SK-N-MC (cell line): ENCODE measurements around the gene B9D1.

ENCODE experiments used
- DNase-seq: peaks from one replicate; pipeline ENCODE4 v3.0.0-alpha.2; 2011; ENCODE audit warnings: low read depth, low spot score
- H3K27ac ChIP-seq: fragments of 200-600 bp; sonication (generic); 2 replicates; pipeline ENCODE4 v1.5.1; 2016; ENCODE audit warnings: mixed run types
- H3K36me3 ChIP-seq: fragments of 200-600 bp; sonication (generic); 2 replicates; pipeline ENCODE4 v1.6.1; 2017; ENCODE audit warnings: antibody characterized with exemption, low read length, mixed read lengths; ENCODE audit not compliant: insufficient read depth
- H3K4me3 ChIP-seq: fragments of 200-600 bp; sonication (generic); 2 replicates; pipeline ENCODE4 v1.5.1; 2016
- H3K9ac ChIP-seq: fragments of 200-600 bp; sonication (generic); 2 replicates; pipeline ENCODE4 v1.8.0; 2017; ENCODE audit warnings: mixed run types, mixed read lengths; ENCODE audit not compliant: insufficient read length
- H3K9me3 ChIP-seq: fragments of 200-600 bp; sonication (generic); 2 replicates; pipeline ENCODE4 v1.6.1; 2017; ENCODE audit warnings: low read depth, mild to moderate bottlenecking, antibody characterized with exemption, low read length, moderate library complexity, mixed read lengths
- EZH2 ChIP-seq: fragments of 200-600 bp; sonication (generic); IDR thresholded peaks from one replicate; pipeline ENCODE4 v1.6.1; 2017; ENCODE audit warnings: antibody characterized with exemption
- FOXP2 ChIP-seq: optimal IDR thresholded peaks from 2 replicates; pipeline ENCODE3; 2011; ENCODE audit warnings: mild to moderate bottlenecking, moderate library complexity; ENCODE audit not compliant: insufficient read depth; ENCODE audit errors: extremely low read length, control extremely low read depth
- POLR2AphosphoS5 ChIP-seq: IDR thresholded peaks from 2 replicates; pipeline ENCODE4 v1.6.1; 2012; ENCODE audit warnings: mild to moderate bottlenecking, low read depth, low read length, borderline replicate concordance

Gene B9D1

DNA sequence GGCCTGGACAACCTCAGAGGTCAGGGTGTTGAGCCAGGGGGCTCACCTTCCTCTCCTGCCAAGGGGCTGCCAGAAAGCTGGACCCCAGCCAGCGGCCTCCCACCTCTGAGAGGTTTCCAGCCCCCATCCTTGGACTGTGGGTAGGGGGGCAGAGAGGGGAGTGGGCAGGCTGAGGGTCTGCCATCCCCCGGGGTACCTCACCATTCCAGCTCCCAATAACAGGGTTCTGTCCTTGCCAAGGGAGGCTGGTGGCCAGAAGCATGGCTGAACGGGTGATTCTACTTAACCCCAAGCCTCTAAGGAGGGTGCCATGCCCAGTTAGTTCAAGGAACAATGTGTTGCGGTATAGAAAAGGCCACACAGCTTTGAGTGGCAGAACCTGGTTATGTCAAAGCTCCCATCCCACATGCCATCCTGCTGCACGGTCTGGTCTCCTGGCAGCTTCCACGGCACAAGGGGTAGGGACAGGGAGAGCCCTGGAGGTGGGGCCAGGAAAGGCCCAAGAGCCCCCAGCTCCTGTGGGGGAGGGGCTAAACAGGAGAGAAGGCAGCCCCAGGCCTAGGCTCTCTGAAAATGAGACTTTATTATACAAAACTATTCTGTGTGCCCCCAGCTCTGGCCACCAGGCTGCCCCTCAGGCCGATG lies 19.8 kb downstream of the B9D1 start:
- no peak for DNase-seq
- H3K9me3 ChIP-seq = no peaks in the 10 kb centered on the region
- H3K36me3 ChIP-seq = no peaks in the 10 kb centered on the region
- peak overlapping the region; percentile 25; the same call in 1 of the 2 replicates for H3K27ac ChIP-seq
- no peak overlapping the region for H3K9ac ChIP-seq
- no peak overlapping the region for H3K4me3 ChIP-seq
- no peak for TF ChIP-seq FOXP2
- TF ChIP-seq POLR2AphosphoS5 = no peak
- TF ChIP-seq EZH2 = no peak

DNA sequence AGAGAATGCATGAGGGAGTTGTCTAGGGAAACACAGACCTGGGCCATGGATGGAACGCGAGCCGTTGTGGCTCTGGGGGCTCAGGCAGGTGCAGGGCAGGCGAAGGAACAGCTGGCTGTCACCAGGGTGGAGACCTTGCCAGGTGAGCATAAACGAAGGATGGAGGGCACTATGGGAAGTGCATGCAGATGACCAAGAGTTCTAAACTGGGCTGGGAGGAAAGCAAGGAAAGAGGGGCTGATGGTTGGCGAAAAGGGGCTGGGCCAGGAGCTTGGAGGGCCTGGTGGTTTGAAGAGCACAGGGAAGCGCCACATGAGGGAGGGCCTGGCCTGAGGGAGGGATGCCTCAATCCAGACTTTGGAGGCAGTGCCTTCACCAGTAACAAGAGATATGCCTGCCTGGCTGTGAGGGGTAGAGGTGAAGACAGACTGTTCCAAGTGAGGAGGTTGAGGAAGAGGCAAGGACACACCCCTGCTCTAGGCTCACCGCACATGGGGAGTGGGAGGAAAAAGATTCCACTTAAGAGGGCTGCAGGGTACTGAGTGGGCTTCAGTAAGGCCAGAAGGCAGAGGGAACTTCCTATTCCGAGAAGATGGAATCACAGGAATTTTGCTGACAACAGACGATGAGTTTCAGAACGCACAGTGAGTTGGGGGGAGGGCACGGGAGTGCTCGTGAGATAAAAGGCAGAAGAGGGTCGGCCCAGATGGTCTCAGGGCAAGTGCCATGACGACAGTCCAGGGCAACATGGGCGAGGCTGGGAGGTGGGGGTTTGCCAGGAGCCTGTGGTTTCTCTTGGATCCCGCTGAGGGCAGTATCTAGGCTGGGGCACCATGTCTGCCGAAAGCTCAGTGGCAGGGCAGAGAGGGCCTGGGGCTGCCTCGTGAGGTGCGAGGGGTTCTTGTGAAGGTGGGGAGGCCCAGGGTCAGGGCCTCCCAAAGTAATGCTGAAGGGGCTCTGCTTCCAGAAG lies 20.6 kb downstream of the B9D1 start:
- Histone ChIP-seq H3K36me3 (no peaks in the 10 kb centered on the region), H3K4me3 (peak overlapping the region; percentile 22; the same call in 1 of the 2 replicates), H3K9ac (no peak overlapping the region), H3K9me3 (no peaks in the 10 kb centered on the region), H3K27ac (peak overlapping the region; percentile 25; the same call in 1 of the 2 replicates)
- no peak for TF ChIP-seq EZH2
- TF ChIP-seq FOXP2 = no peak
- TF ChIP-seq POLR2AphosphoS5 = no peak
- no peak for DNase-seq

GRCh38 chr17:19341211-19341631 lies 21.3 kb downstream of the B9D1 start:
- DNase-seq = no peak

DNA sequence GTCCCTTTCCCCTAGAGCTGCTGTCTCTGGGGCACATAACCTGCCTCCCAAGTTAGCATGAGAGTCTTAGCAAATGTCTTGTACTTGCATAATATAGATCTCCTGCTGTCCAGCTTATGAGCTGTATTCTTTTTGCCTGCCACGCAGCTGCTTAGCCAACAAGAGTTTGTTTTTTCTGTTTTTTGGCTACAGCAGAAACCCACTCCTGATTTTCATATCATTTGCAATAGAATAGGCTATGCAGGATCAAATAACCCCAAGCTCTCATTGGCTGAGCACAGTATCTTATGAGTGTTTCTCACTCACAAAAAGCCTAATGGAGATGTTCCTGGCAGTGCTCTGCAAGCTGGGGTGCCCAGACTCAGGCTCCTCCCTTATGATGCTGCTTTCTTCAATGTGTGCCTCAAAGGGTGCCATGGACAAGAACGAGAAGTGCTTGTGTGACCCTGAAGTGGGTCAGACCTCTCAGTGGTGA lies 23.1 kb downstream of the B9D1 start:
- no peak for DNase-seq
- H3K27ac ChIP-seq = no peak overlapping the region
- H3K9me3 ChIP-seq = no peaks in the 10 kb centered on the region
- TF ChIP-seq EZH2 (no peak), POLR2AphosphoS5 (no peak), FOXP2 (no peak)
- no peak overlapping the region for H3K9ac ChIP-seq
- no peaks in the 10 kb centered on the region; the same call in 1 of the 2 replicates for H3K36me3 ChIP-seq
- no peak overlapping the region for H3K4me3 ChIP-seq

More at GRCh38 chr17:19341211-19341631, 21.3 kb downstream of the B9D1 start:
- H3K4me3 ChIP-seq = no peak overlapping the region
- no peak overlapping the region for H3K9ac ChIP-seq
- TF ChIP-seq POLR2AphosphoS5 (no peak), EZH2 (no peak), FOXP2 (no peak)
- no peak overlapping the region for H3K27ac ChIP-seq
- no peaks in the 10 kb centered on the region for H3K36me3 ChIP-seq
- no peaks in the 10 kb centered on the region for H3K9me3 ChIP-seq

GRCh38 chr17:19338031-19338990 lies 24.2 kb downstream of the B9D1 start:
- TF ChIP-seq POLR2AphosphoS5 (no peak), FOXP2 (no peak), EZH2 (no peak)
- DNase-seq = no peak
- H3K9ac ChIP-seq = no peak overlapping the region
- H3K4me3 ChIP-seq = no peak overlapping the region
- H3K27ac ChIP-seq = no peak overlapping the region
- no peaks in the 10 kb centered on the region; the same call in 1 of the 2 replicates for H3K36me3 ChIP-seq
- no peaks in the 10 kb centered on the region for H3K9me3 ChIP-seq

- TF ChIP-seq FOXP2 = no peak
- no peak for TF ChIP-seq POLR2AphosphoS5
- TF ChIP-seq EZH2 = no peak
- no peak overlapping the region for H3K4me3 ChIP-seq
- H3K36me3 ChIP-seq = no peaks in the 10 kb centered on the region; the same call in 1 of the 2 replicates
- H3K27ac ChIP-seq = no peak overlapping the region
- H3K9ac ChIP-seq = no peak overlapping the region
- no peak for DNase-seq
- H3K9me3 ChIP-seq = no peaks in the 10 kb centered on the region
Measured at GRCh38 chr17:19337712-19338023, 24.9 kb downstream of the B9D1 start.

DNA sequence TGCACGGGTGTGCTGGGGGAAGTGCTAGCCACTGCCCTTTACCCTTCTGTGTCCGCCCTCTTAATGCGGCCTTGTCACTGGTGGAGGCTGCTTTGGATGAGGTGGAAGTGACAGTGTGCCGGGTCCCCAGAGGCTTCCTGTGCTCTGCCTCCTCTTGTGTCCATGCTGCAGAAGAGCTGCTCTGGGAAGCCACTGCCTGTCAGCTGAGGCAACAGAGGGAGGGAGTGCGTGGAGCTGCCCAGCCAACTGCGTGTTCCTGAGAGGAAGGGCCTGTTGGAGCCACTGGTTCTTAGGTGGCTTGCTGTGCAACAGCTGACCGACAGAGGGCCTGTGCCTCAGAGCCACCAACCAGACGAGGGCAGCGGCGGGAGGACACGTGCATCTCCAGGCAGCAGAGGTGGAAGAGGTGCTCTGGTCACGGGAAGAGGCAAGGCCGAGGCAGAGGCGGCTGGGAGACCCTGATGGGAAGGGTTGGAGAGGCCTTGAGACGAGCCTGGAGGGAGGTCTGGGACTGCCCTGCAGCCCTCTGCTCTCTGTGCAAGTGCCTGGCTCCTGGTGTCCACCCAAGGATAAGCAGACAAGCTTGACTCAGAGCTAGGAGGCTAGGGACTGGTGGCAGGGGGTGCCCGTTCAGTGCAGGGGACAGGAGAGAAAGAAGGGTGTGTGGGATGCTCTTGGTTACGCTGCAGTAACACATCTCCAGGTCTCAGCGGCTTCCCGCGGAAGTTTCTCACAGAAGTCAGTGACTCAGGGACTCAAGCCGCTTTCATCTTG lies 25.4 kb downstream of the B9D1 start:
- H3K27ac ChIP-seq = no peak overlapping the region
- H3K9me3 ChIP-seq = no peaks in the 10 kb centered on the region
- no peak overlapping the region for H3K4me3 ChIP-seq
- no peaks in the 10 kb centered on the region; the same call in 1 of the 2 replicates for H3K36me3 ChIP-seq
- H3K9ac ChIP-seq = no peak overlapping the region
- no peak for TF ChIP-seq FOXP2
- no peak for TF ChIP-seq EZH2
- no peak for TF ChIP-seq POLR2AphosphoS5
- DNase-seq = no peak
